Naive B cell (primary cell): ENCODE measurements around the gene GLMN. TPM values are rescaled to one million over a fixed set of nuclear protein-coding genes. Genes with fewer than 3 reads are reported as not detected.
A peak's percentile ranks its signal among the peaks of the same experiment; 100 is the strongest.

Source experiments
- ATAC-seq, 2 donors: fragments of 150-1000 bp; cut with Tn5 transposase; 2 replicates each; pipeline ENCODE4 v1.10.0; 2021; ENCODE audit warnings: low read depth in 2 of 2, mild to moderate bottlenecking in 2 of 2, moderate library complexity in 2 of 2
- DNase-seq: peaks from one replicate; pipeline ENCODE4 v3.0.0; 2022
- H3K27ac Mint-ChIP-seq, 6 donors: one replicate each; pipeline ENCODE4 v1.8.0; 2020 to 2022; ENCODE audit warnings: mild to moderate bottlenecking in 6 of 6, mixed read lengths in 6 of 6, moderate library complexity in 5 of 6, inconsistent platforms in 2 of 6
- H3K27me3 Mint-ChIP-seq, 3 donors: one replicate each; pipeline ENCODE4 v1.8.0; 2021 to 2022; ENCODE audit warnings: mixed read lengths in 3 of 3, mild to moderate bottlenecking in 1 of 3
- H3K36me3 Mint-ChIP-seq, 2 donors: one replicate each; pipeline ENCODE4 v1.8.0; 2020 to 2022; ENCODE audit warnings: mixed read lengths in 2 of 2, inconsistent platforms in 1 of 2, mild to moderate bottlenecking in 1 of 2
- H3K4me1 Mint-ChIP-seq, 3 donors: one replicate each; pipeline ENCODE4 v1.8.0; 2020 to 2022; ENCODE audit warnings: mixed read lengths in 3 of 3, inconsistent platforms in 1 of 3, mild to moderate bottlenecking in 1 of 3, moderate library complexity in 1 of 3
- H3K4me3 Mint-ChIP-seq, 8 donors: one replicate each; pipeline ENCODE4 v1.8.0; 2020 to 2022; ENCODE audit warnings: mild to moderate bottlenecking in 8 of 8, mixed read lengths in 8 of 8, moderate library complexity in 8 of 8, inconsistent platforms in 2 of 8
- H3K9me3 Mint-ChIP-seq, 7 donors: one replicate each; pipeline ENCODE4 v1.8.0; 2020 to 2022; ENCODE audit warnings: mixed read lengths in 7 of 7, mild to moderate bottlenecking in 5 of 7, inconsistent platforms in 2 of 7, moderate library complexity in 1 of 7
- polyA plus RNA-seq, 6 donors: library from polyadenylated mRNA; unstranded; fragments of 300-500 nt; fragmentation: Illumina TruSeq; gene quantifications; one replicate each; pipeline ENCODE4 v1.2.3, GENCODE V29; 2021; ENCODE audit warnings: low read depth in 6 of 6

GLMN gene
- polyA plus RNA-seq, 6 donors from 2014 or later, result 5.8 to 9.1 (median 7.2) TPM

DNA sequence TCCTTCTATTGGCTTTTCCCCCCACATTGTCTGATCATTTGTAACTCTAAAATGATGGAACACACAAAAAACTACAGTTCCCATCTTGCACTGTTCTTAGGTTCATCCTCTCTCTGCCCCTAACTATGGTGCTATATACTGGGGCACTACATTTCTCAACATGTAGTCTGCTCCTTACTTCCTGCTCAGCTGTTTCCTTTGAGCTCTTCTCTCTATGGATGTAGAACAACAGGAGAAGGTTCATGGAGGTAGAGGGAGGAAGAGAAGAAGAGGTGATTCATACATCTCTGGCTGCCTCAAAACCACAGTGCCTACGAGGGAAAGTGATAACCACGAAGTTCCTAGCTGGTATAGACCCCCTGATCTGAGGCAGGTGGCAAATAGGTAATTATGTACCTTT, 88.1 kb downstream of the GLMN start:
- H3K27me3 Mint-ChIP-seq, result peaks cover 0 to 7% (median 4%) of the 10 kb centered on the region in 3 donors
- DNase-seq (no peak), ATAC-seq (no peak)
- H3K27ac Mint-ChIP-seq, result no peak overlapping the region
- H3K9me3 Mint-ChIP-seq, result peaks cover 0 to 20% (median 0%) of the 10 kb centered on the region in 7 donors
- no peak overlapping the region for H3K4me3 Mint-ChIP-seq
- H3K36me3 Mint-ChIP-seq, result peaks cover 0 to 4% of the 10 kb centered on the region in 2 donors
- H3K4me1 Mint-ChIP-seq, result no peaks in the 10 kb centered on the region

GRCh38 chr1:92203105-92203504, 95.7 kb downstream of the GLMN start:
- Mint-ChIP-seq H3K9me3 (peaks cover 0 to 20% (median 0%) of the 10 kb centered on the region in 7 donors), H3K27ac (no peak overlapping the region), H3K27me3 (no peaks in the 10 kb centered on the region), H3K4me3 (no peak overlapping the region), H3K36me3 (no peaks in the 10 kb centered on the region), H3K4me1 (no peaks in the 10 kb centered on the region)
- DNase-seq, result no peak
- ATAC-seq, result no peak

DNA sequence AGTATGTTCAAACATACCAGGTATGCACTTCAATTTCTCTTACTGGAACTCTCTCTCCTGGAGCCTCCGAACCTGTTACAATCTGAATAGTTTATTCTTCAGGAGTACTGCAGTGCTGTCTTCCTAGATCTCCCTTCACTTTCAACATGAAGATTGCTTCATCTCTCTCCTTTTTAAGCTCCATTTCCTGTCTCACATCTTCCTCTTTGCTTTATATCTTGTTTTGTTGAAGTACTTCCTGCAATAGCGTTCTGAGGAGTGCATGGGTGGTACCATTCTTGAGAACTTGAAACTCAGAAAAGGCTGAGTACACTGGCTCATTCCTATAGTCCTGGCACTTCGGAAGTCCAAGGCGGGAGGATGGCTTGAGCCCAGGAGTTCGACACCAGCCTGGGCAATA, 96.8 kb downstream of the GLMN start:
- no peak for ATAC-seq
- Mint-ChIP-seq H3K36me3 (no peaks in the 10 kb centered on the region), H3K4me3 (no peak overlapping the region), H3K4me1 (no peaks in the 10 kb centered on the region), H3K9me3 (peaks cover 0 to 11% (median 0%) of the 10 kb centered on the region in 7 donors), H3K27ac (peak overlapping the region in 1 of 6 donors; percentile 51), H3K27me3 (no peaks in the 10 kb centered on the region)
- no peak for DNase-seq

Other genes starting within 250 kb of the GLMN start
- gene SETSIP, start 223.6 kb downstream of the GLMN start, polyA plus RNA-seq, result not detected
- under 1 TPM in 5 of 6 donors, not detected in 1; 0.25 to 0.79 (median 0.50) TPM for gene BTBD8, start 218.6 kb downstream of the GLMN start, polyA plus RNA-seq
- not detected for gene C1orf146, start 81.1 kb downstream of the GLMN start, polyA plus RNA-seq
- gene RPAP2, start 72 bp upstream of the GLMN start, polyA plus RNA-seq, result 10 to 100 TPM in 5 of 6 donors, 1 to 10 TPM in 1; 9.7 to 26.7 (median 16.6) TPM
- gene GFI1, start 187.9 kb upstream of the GLMN start, polyA plus RNA-seq, result under 1 TPM in 3 of 6 donors, not detected in 3; 0.11 to 0.23 (median 0.20) TPM